Measurements from ENCODE around the gene GUF1. TPM values are rescaled to one million over a fixed set of nuclear protein-coding genes. Genes with fewer than 3 reads are reported as not detected.

Gene GUF1
- total and polyA plus RNA-seq, 2 of the 13 experiments (the other 11 are each of a cell fraction or from before 2014, with no cell fraction given): 10.3 to 24.6 TPM

DNA sequence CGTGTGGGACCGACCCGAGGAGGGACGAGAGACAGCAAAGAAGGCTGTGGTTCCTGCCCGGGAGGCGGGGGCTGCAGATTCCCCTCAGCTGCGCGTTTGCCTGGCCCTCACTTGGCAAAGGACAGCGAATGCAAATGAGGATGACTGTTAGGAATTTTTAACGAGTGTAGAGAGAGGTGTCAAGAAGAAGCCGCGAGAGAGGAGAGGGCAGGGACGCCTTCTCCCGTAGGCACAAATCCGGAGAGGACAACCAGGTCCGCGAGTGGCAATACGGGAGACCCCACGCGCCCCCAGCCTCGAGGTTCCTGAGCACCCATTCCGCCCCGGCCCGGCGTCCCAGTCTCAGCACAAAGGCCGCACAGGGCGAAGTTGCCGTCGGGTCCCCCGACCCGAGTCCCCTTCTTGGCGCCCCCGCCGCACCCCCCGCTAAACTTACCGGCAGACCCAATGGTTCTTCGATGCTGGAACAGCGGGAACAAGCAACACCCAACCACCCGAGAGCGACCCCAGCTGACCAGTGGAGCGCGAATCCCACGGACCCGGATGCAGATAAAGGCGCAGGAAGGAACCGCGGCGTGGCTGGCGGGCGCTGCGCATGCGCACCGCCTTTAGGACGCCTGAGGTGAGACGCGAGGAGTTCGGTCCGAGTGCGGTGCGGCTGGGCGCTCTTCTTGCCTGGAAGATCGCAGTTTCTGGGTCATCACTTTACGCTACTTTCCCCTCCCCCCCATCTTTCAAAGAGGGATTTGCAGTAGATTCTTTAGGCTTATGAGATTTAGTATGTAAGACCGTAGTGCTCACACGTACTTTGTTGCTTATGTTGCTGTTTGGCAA is 48.0 kb downstream of the GUF1 start, which contains the start of gene GNPDA2 (continued):
- peak; percentile 73; the same call in 1 of the 2 replicates for TF ChIP-seq BATF2 (CRISPR knock-in tag; IDR thresholded peaks at IDR 0.05)
- TF ChIP-seq, protein P1, sequence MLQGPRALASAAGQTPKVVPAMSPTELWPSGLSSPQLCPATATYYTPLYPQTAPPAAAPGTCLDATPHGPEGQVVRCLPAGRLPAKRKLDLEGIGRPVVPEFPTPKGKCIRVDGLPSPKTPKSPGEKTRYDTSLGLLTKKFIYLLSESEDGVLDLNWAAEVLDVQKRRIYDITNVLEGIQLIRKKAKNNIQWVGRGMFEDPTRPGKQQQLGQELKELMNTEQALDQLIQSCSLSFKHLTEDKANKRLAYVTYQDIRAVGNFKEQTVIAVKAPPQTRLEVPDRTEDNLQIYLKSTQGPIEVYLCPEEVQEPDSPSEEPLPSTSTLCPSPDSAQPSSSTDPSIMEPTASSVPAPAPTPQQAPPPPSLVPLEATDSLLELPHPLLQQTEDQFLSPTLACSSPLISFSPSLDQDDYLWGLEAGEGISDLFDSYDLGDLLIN (CRISPR knock-in tag; IDR thresholded peaks at IDR 0.05; ENCODE audit: borderline replicate concordance): 0 out of 2 replicates have a peak, but pooled peaks have one; percentile 30
- TF ChIP-seq ZIK1 (CRISPR knock-in tag; IDR thresholded peaks at IDR 0.05; ENCODE audit: borderline replicate concordance, low read depth): no peak; the same call in 1 of the 2 replicates
- TF ChIP-seq HNF4G (IDR thresholded peaks at IDR 0.05; ENCODE audit: borderline replicate concordance, low read depth, low read length): no peak
- TF ChIP-seq HNF4G (CRISPR knock-in tag; IDR thresholded peaks at IDR 0.05; ENCODE audit: borderline replicate concordance, low read depth): no peak
- no peak for TF ChIP-seq HNRNPUL1 (IDR thresholded peaks at IDR 0.05; ENCODE audit: low read depth, low read length)
- TF ChIP-seq, protein P2, sequence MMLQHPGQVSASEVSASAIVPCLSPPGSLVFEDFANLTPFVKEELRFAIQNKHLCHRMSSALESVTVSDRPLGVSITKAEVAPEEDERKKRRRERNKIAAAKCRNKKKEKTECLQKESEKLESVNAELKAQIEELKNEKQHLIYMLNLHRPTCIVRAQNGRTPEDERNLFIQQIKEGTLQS (CRISPR knock-in tag; IDR thresholded peaks at IDR 0.05): 0 out of 2 replicates have a peak, but pooled peaks have one; percentile 8
- 0 out of 2 replicates have a peak, but pooled peaks have one; percentile 8 for TF ChIP-seq CREM (IDR thresholded peaks at IDR 0.05)
- no peak for TF ChIP-seq CREM (CRISPR knock-in tag; IDR thresholded peaks at IDR 0.05)
- TF ChIP-seq, protein P3, sequence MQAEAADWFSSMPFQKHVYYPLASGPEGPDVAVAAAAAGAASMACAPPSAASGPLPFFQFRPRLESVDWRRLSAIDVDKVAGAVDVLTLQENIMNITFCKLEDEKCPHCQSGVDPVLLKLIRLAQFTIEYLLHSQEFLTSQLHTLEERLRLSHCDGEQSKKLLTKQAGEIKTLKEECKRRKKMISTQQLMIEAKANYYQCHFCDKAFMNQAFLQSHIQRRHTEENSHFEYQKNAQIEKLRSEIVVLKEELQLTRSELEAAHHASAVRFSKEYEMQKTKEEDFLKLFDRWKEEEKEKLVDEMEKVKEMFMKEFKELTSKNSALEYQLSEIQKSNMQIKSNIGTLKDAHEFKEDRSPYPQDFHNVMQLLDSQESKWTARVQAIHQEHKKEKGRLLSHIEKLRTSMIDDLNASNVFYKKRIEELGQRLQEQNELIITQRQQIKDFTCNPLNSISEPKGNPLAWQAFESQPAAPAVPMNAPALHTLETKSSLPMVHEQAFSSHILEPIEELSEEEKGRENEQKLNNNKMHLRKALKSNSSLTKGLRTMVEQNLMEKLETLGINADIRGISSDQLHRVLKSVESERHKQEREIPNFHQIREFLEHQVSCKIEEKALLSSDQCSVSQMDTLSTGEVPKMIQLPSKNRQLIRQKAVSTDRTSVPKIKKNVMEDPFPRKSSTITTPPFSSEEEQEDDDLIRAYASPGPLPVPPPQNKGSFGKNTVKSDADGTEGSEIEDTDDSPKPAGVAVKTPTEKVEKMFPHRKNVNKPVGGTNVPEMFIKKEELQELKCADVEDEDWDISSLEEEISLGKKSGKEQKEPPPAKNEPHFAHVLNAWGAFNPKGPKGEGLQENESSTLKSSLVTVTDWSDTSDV (CRISPR knock-in tag; IDR thresholded peaks at IDR 0.05): peak; percentile 80
- TF ChIP-seq MIER2 (CRISPR knock-in tag; IDR thresholded peaks at IDR 0.05): no peak
- no peak for TF ChIP-seq NCOA5 (CRISPR knock-in tag; IDR thresholded peaks at IDR 0.05)
- TF ChIP-seq, protein P4, sequence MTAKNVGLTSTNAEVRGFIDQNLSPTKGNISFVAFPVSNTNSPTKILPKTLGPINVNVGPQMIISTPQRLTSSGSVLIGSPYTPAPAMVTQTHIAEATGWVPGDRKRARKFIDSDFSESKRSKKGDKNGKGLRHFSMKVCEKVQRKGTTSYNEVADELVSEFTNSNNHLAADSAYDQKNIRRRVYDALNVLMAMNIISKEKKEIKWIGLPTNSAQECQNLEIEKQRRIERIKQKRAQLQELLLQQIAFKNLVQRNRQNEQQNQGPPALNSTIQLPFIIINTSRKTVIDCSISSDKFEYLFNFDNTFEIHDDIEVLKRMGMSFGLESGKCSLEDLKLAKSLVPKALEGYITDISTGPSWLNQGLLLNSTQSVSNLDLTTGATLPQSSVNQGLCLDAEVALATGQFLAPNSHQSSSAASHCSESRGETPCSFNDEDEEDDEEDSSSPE (CRISPR knock-in tag; IDR thresholded peaks at IDR 0.05): peak; percentile 87
- no peak for TF ChIP-seq PRPF4 (IDR thresholded peaks at IDR 0.05; ENCODE audit: low read depth, low read length, poor library complexity, severe bottlenecking)
- TF ChIP-seq, protein P5, sequence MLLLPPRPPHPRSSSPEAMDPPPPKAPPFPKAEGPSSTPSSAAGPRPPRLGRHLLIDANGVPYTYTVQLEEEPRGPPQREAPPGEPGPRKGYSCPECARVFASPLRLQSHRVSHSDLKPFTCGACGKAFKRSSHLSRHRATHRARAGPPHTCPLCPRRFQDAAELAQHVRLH (CRISPR knock-in tag; IDR thresholded peaks at IDR 0.05; ENCODE audit: borderline replicate concordance, low read depth): peak; percentile 77; the same call in 1 of the 2 replicates
- no peak for TF ChIP-seq ZNF20 (CRISPR knock-in tag; IDR thresholded peaks at IDR 0.05)
- no peak for TF ChIP-seq KDM5A (IDR thresholded peaks at IDR 0.05; ENCODE audit: borderline replicate concordance, low read length)
- TF ChIP-seq SP5 (CRISPR knock-in tag; IDR thresholded peaks at IDR 0.05; ENCODE audit: borderline replicate concordance, low read depth): no peak
- no peak for TF ChIP-seq SNAPC2 (CRISPR knock-in tag; IDR thresholded peaks at IDR 0.05)
- no peak for TF ChIP-seq NCOR1 (IDR thresholded peaks at IDR 0.05; ENCODE audit: borderline replicate concordance, low read length)
- TF ChIP-seq, protein P6, sequence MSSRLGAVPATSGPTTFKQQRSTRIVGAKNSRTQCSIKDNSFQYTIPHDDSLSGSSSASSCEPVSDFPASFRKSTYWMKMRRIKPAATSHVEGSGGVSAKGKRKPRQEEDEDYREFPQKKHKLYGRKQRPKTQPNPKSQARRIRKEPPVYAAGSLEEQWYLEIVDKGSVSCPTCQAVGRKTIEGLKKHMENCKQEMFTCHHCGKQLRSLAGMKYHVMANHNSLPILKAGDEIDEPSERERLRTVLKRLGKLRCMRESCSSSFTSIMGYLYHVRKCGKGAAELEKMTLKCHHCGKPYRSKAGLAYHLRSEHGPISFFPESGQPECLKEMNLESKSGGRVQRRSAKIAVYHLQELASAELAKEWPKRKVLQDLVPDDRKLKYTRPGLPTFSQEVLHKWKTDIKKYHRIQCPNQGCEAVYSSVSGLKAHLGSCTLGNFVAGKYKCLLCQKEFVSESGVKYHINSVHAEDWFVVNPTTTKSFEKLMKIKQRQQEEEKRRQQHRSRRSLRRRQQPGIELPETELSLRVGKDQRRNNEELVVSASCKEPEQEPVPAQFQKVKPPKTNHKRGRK (CRISPR knock-in tag; IDR thresholded peaks at IDR 0.05): no peak

All from HepG2 (cell line).